GM18502 (cell line): ENCODE results near the gene RELN.

Experiments used
- ATAC-seq: cut with Tn5 transposase; IDR thresholded peaks from one replicate; pipeline ENCODE4 v1.9.1; 2021; ENCODE audit warnings: mild to moderate bottlenecking; ENCODE audit not compliant: unreplicated experiment, poor library complexity

The RELN gene

GRCh38 chr7:103656221-103656620 is 333.2 kb downstream of the RELN start:
- ATAC-seq = no peak

DNA sequence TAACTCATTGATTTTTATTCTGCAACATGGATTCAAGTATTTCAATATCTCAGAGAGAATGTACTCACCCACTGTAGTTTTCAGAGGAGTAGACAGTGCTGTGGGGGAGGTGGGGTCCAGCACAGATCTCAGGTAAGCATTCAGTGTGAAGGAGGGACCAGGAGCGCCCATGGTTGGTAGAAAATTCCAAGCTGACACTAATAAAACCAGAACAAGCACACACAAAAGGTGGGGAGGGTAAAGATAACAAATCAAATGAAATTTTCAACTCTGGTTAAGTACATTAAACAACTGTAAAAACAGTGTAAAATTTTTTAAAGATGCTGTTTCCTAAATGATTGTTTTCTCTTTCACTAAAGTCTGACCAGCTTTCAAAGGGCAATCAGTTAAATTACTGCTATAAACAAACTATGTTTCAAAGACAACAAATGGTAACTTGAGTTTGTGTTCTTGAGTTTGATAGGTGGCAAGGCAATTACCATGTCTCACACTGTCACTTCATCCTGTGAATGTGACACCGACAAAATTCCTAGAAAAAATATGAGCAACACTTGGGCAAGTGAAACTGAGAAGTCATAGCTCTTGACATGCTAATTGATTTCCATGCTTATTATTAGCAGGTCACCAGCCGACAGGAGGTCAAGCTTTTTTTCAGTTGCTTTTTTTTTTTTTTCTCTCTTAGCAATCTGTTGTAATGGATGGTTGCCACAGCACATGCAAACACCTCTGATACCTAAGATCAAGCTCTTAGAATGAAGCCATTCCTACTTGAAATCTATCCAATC is 337.7 kb downstream of the RELN start:
- ATAC-seq = no peak

DNA sequence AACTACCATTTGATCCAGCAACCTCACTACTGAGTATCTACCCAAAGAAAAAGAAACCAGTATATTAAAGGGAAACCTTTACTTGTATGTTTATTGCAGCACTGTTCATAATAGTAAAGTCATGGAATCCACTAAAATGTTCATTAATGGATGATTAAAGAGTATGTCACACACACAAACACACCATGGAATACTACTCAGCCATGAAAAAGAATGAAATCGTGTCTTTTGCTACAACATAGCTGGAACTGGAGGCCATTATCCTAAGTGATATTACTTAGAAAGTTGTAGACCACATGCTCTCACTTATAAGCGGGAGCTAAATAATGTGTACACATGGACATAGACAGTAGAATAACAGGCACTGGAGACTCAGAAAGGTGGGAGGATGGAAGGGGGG is 340.4 kb downstream of the RELN start:
- no peak for ATAC-seq

GRCh38 chr7:103648135-103648534 is 341.3 kb downstream of the RELN start:
- ATAC-seq = no peak

- no peak for ATAC-seq
Measured at GRCh38 chr7:103644319-103644718, 345.1 kb downstream of the RELN start.

GRCh38 chr7:103640031-103640779 is 349.3 kb downstream of the RELN start:
- ATAC-seq = no peak

DNA sequence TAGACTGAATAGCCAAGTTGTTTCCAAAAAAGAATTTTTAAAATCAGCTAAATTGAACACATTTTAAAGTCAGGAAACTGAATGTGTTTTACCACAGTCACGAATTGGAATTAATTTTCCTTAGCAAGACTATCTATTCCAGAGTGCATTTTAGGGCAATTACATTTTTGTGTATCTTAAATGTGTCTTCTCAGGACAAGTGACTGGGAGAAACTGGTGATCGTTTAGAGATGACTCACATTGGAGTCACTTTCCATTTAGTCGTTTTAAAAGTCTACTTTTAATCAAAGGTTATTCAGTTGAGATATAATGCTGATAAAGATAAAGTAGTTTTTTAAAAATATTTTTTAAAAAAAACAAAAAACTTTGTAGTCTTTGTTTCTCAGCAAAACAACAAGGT is 351.7 kb downstream of the RELN start:
- no peak for ATAC-seq

DNA sequence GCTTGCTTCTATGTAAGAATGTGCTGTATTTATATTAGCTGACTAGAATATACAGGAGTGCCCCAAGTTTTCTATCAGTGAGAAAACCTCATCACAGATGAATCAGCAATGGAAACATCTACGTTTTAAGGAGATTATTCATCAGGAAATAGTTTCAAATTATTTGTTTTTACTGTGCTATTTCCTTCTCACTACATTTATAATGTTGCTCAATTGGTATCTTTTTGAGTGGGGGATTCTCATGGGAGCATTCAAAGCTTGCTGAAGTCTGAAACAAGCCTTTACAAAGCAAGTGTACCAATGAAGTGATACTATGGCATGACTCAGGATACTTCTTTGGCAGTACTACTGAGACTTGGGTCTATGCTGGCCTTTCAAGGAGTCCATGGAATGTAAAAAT is 352.4 kb downstream of the RELN start:
- no peak for ATAC-seq

DNA sequence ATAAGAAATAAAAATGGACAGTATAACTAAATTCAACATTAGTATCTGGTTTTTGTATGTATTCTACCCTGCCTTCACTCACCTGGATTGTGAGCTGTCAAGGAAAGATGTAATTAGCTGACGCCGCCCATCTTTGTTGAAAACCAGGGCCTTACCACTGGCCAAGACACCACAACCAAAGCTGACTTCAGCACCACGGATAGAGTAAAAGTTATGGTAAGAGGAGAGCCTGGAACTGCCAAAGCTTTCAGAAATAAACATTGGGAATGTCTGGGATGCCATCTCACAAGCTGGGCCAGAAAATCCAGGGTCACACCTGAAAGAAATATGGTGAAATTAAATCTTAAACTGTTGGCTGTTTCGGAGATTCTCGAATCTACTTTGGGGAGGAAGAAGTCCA is 353.3 kb downstream of the RELN start:
- no peak for ATAC-seq

DNA sequence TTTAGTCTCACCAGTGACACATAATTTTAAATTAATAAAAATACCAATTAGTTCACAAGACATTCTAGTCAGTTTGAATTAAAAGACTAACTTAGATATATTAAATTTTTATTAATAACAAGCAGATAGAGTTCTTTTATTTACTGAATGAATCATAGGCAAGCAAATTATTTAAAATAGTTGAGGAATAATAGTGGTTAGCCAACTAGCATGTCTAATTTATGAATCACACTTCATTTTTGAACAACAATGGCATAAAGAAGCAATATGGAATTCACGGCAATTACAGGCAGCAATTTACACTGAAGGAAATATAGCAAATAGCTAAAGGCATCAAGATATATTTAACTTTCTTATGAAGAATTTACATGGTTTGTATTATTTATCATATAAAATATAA is 356.5 kb downstream of the RELN start:
- ATAC-seq = no peak

DNA sequence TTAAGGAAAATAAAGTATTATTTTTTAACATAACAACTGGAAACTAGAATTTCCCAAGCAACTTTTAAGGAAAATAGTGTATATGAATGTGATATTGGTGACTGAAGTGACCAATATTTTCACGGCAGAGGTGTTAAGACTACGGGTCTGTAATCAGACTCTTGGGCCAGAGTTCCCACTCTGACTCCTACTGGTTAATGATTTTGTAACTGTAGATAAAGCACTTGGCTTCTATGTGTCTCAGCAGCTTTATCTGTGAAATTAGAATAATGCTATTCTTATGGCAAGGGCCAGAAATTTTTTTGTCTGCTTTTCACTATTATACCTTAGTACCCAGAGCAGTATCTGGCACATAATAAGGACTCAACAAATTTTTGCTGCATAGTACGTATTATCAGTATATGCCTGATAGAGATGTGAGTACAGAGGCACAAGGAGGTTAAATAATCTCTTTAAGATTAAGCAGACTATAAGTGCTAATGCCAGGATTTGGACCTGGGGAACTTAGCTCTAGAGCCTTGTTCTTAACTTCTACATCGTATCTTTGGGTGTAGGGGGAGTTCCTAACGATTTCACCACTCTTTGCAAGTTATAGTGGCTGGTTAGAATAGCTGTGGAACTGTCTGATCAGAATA is 357.3 kb downstream of the RELN start:
- no peak for ATAC-seq

DNA sequence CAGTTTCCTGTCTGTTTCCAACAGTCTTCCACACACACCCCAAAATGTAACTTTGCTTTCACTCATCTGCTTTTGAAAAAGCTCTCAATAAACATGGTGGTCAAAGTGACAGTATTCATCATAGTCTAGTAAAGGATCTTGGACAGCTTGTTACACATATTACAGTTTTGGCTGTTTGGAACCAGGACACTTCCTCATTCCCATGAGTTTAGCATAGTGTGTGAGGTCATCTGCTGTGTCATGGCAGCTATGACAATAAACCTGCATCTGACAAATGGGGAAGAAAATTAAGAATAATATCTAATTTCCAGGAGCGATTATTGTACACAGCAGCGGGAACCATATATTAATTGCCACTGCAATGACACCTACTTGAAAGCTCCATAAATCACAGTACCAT is 359.1 kb downstream of the RELN start:
- no peak for ATAC-seq

DNA sequence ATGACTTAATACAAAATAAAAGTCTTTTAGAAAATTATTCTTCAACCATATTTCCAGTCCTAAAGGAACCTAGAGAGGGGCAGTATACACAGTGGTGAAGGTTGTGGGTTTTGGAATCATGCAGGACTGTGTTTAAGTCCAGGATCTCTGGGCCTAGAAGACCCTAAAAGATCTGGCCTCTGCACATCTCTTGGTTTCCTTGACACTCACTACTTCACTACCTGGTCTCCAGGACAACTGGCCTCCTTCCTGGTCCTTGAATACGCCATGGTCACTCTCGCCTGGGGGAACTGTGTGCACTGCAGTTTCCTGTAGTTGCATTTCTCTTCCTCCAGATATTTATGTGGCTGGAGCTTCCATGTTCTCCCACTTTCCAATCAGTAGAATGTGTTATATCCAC is 360.7 kb downstream of the RELN start:
- no peak for ATAC-seq

GRCh38 chr7:103626776-103627175 is 362.7 kb downstream of the RELN start:
- no peak for ATAC-seq

DNA sequence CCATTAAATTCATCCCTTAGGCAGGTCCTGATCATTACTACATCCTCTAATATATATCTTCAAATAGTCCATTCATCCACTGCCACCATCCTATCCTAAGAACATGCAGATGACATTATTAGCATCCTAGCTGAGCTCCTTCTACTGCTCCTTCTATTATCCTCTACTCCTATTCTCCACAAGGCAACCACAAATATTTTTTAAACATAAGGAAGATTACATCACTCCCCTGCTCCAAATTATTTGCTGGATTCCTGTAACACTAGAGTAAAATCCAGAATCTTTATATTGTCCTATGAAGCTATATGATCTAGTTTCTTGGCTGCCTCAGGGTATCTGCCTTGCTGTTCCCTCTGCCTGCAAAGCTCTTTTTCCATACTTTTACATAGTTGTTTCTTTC is 367.2 kb downstream of the RELN start:
- ATAC-seq = no peak

DNA sequence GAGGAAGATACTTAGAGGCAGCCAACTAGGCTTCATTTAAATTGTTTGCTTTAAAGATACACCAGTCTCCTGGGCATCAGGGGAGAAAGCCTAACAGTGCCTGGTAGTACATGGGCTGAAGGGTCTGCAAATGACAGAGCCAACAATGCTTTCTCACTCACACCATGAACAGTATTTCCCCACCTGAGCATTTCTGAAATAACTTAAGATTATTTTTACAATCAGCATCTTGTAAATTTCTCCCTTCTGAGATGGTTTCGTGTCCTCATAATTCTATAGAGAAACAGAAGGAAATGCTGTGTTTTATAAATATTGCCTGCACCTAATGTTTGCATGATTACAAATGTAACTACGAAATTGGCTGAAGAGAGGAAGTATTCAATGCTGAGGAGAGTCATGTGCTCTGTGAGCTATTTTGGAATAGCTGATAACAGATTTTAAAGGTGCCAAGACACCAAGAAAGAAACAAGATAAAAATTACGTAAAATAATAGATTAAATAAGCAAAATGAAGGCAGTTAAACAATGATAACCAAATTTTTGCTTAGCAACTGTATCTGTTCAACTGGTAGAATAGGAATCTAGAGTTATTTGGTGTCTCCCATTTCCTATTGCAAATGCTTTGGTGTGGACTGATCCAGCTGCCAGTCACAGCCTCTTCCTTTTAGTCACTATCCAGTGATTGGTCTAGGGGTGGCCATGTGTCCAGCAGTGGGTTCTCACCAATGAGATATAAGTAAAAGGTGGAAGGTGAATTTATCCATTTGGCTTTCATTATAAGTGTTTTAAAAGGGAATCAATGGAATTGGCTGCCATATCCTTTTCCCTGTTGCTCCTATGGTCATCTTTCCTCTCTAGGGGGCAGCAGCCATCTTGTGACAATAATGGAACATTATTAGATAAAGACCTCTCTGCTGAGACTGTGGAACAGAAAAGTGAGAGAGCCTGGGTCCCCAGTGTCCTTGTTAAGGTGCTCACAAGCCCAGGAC is 375.5 kb downstream of the RELN start:
- ATAC-seq = no peak

DNA sequence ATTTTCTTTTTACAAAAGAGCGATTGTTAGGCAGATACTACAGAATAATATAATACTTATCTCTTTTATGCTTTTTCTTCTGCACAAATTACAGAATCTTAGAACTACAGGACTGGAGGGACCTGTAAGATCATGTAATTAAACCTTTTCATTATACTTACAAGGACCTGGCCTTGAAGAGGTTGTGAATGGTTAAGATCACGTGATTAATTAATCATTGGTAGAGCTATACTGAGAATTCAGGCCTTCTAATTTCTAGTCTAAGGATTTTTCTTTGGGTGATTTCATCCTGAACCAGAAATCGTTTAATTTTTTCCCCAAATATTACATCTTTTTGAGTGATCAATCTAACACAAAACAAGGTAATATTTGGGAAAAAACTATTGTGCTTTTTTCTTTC is 379.7 kb downstream of the RELN start:
- no peak for ATAC-seq

GRCh38 chr7:103605640-103606039 is 383.8 kb downstream of the RELN start:
- ATAC-seq = no peak

DNA sequence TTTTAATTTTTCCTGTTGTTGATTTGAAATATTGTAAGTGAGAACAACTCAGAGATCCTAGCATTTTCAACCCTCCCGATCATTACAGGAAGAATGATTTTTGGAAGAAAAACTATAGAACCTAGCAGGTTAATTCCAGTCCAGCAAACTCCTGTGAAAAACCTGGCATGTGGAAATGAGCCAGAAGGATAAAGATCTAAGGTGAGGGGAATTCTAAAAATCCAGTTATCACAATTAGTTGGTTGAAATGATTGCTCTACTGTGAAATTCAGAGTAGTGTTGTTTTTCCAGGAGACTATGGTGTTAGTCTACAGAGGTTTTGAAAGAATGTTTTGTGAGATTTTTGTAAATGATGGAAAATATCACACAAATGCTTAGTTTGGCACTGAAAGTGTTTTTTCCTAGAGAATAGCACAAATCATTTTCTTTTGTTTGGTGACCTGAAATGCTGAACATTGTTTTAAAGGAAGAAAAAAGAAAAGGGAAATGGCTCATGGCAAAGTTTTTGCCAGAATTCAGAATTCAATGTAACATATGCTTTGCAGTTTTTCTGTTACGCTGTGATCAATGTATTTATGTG is 391.0 kb downstream of the RELN start:
- no peak for ATAC-seq

DNA sequence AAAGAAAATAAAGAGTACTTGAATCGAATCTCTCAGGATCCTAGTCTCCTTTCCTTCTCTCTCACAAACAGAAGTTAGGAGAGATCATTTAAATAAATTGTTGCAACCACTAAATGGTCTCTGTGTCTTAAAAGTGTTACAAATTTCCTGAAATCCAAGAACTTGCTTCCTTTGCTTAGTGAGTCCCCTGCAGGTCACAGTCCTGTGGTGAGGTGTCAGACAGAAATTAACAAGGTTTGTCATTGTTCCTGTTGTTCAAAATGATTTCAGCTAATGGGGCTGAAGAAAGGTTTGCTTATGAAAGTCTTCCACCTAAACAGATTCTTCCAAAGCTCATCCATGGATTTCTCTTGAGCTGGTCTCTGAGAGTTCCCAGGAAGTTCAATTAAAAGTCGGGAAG is 391.9 kb downstream of the RELN start:
- no peak for ATAC-seq
